ENCODE results near the gene TMEM204. TPM values are rescaled to one million over a fixed set of nuclear protein-coding genes. Genes with fewer than 3 reads are reported as not detected.

The TMEM204 gene
- total RNA-seq, 1 donor from 2014 or later: under 0.01 TPM

GRCh38 chr16:1488619-1489018, 44.8 kb upstream of the TMEM204 start, which contains the start of gene PTX4:
Gene PTX4, minus strand, starts transcription at chr16:1488944. Its CDS starts 35 bp downstream, at chr16:1488909.
- Histone ChIP-seq H3K27me3 (ENCODE audit: control insufficient read depth, insufficient read depth, low read length) (no peaks in the 10 kb centered on the region), H3K36me3 (ENCODE audit: control insufficient read depth, insufficient read depth, low read length) (no peaks in the 10 kb centered on the region), H3K4me3 (ENCODE audit: low read depth, low read length) (no peak within 1 kb of the TSS)
- TF ChIP-seq CTCF (IDR thresholded peaks at IDR 0.05; ENCODE audit: insufficient read depth, low read length, severe bottlenecking): no peak
- DNase-seq (ENCODE audit: low read depth) (no peak), FAIRE-seq (no peak)

GRCh38 chr16:1489077-1489476, 44.4 kb upstream of the TMEM204 start:
- DNase-seq (ENCODE audit: low read depth): no peak

GRCh38 chr16:1491327-1491726, 42.1 kb upstream of the TMEM204 start:
- Histone ChIP-seq H3K4me3 (ENCODE audit: low read depth, low read length) (no peak overlapping the region), H3K36me3 (ENCODE audit: control insufficient read depth, insufficient read depth, low read length) (peaks cover 7% of the 10 kb centered on the region), H3K27me3 (ENCODE audit: control insufficient read depth, insufficient read depth, low read length) (no peaks in the 10 kb centered on the region)
- DNase-seq (ENCODE audit: low read depth) (no peak), FAIRE-seq (no peak)
- no peak for TF ChIP-seq CTCF (IDR thresholded peaks at IDR 0.05; ENCODE audit: insufficient read depth, low read length, severe bottlenecking)

More at GRCh38 chr16:1489077-1489476, 44.4 kb upstream of the TMEM204 start:
- TF ChIP-seq CTCF (IDR thresholded peaks at IDR 0.05; ENCODE audit: insufficient read depth, low read length, severe bottlenecking): no peak
- Histone ChIP-seq H3K36me3 (ENCODE audit: control insufficient read depth, insufficient read depth, low read length) (no peaks in the 10 kb centered on the region), H3K27me3 (ENCODE audit: control insufficient read depth, insufficient read depth, low read length) (no peaks in the 10 kb centered on the region), H3K4me3 (ENCODE audit: low read depth, low read length) (no peak overlapping the region)
- FAIRE-seq: no peak

- peaks cover 9% of the 10 kb centered on the region for H3K36me3 ChIP-seq (ENCODE audit: control insufficient read depth, insufficient read depth, low read length)
- H3K27me3 ChIP-seq (ENCODE audit: control insufficient read depth, insufficient read depth, low read length): no peaks in the 10 kb centered on the region
- FAIRE-seq (no peak), DNase-seq (ENCODE audit: low read depth) (no peak)
- H3K4me3 ChIP-seq (ENCODE audit: low read depth, low read length): peak overlapping the region; percentile 83
- no peak for TF ChIP-seq CTCF (IDR thresholded peaks at IDR 0.05; ENCODE audit: insufficient read depth, low read length, severe bottlenecking)
Observed at GRCh38 chr16:1492082-1492922, 41.2 kb upstream of the TMEM204 start.

GRCh38 chr16:1492923-1493745, 40.3 kb upstream of the TMEM204 start, which contains the start of gene TELO2:
Gene TELO2, plus strand, starts transcription at chr16:1493360. Its CDS starts 922 bp downstream, at chr16:1494282.
- DNase-seq (ENCODE audit: low read depth) (peak; percentile 44), FAIRE-seq (no peak)
- no peaks in the 10 kb centered on the region for H3K27me3 ChIP-seq (ENCODE audit: control insufficient read depth, insufficient read depth, low read length)
- peaks cover 9% of the 10 kb centered on the region for H3K36me3 ChIP-seq (ENCODE audit: control insufficient read depth, insufficient read depth, low read length)
- peak within 1 kb of the TSS; percentile 83 for H3K4me3 ChIP-seq (ENCODE audit: low read depth, low read length)
- TF ChIP-seq CTCF (IDR thresholded peaks at IDR 0.05; ENCODE audit: insufficient read depth, low read length, severe bottlenecking): no peak
